Astrocyte (in vitro differentiated cells and primary cell): ENCODE measurements around the gene PTAFR. TPM values are rescaled to one million over a fixed set of nuclear protein-coding genes. Genes with fewer than 3 reads are reported as not detected.

ENCODE experiments used
- DNase-seq: peaks from one replicate; pipeline ENCODE4 v3.0.0-alpha.2; 2010; ENCODE audit warnings: low read depth
- FAIRE-seq: peaks from 2 replicates; lab custom pipeline; 2011; peaks lifted over from hg19 to GRCh38; lab: Jason Lieb, UNC
- H2AFZ ChIP-seq: 2 replicates; pipeline ENCODE4 v1.6.0; 2012; ENCODE audit warnings: low read depth, low read length, inconsistent platforms
- H3K27ac ChIP-seq: 2 replicates; pipeline ENCODE4 v1.5.1; 2011; ENCODE audit warnings: low read depth, low read length, inconsistent platforms
- H3K27me3 ChIP-seq: 2 replicates; pipeline ENCODE4 v1.6.0; 2011; ENCODE audit warnings: low read length, inconsistent platforms; ENCODE audit not compliant: insufficient read depth
- H3K36me3 ChIP-seq: 2 replicates; pipeline ENCODE4 v1.5.1; 2011; ENCODE audit warnings: low read length, inconsistent platforms; ENCODE audit not compliant: insufficient read depth
- H3K4me1 ChIP-seq: 2 replicates; pipeline ENCODE4 v1.5.1; 2011; ENCODE audit warnings: low read length, inconsistent platforms; ENCODE audit not compliant: insufficient read depth
- H3K4me2 ChIP-seq: 2 replicates; pipeline ENCODE4 v1.6.0; 2012; ENCODE audit warnings: low read length, inconsistent platforms
- H3K4me3 ChIP-seq: 2 replicates; pipeline ENCODE4 v1.5.1; 2011; ENCODE audit warnings: low read depth, mild to moderate bottlenecking, low read length, inconsistent platforms; ENCODE audit not compliant: insufficient read depth
- H3K79me2 ChIP-seq: 2 replicates; pipeline ENCODE4 v1.6.0; 2012; ENCODE audit warnings: mild to moderate bottlenecking, low read length, inconsistent platforms; ENCODE audit not compliant: insufficient read depth
- H3K9ac ChIP-seq: 2 replicates; pipeline ENCODE4 v1.6.0; 2012; ENCODE audit warnings: mild to moderate bottlenecking, low read length, inconsistent platforms
- H3K9me3 ChIP-seq: 2 replicates; pipeline ENCODE4 v1.5.1; 2012; ENCODE audit warnings: low read depth, mild to moderate bottlenecking, low read length, inconsistent platforms; ENCODE audit not compliant: insufficient read depth
- H4K20me1 ChIP-seq: 2 replicates; pipeline ENCODE4 v1.6.0; 2012; ENCODE audit warnings: low read length, inconsistent platforms; ENCODE audit not compliant: insufficient read depth
- H3K27ac Mint-ChIP-seq: one replicate; pipeline ENCODE4 v1.8.0; 2021; ENCODE audit warnings: mild to moderate bottlenecking, mixed read lengths; ENCODE audit not compliant: unreplicated experiment
- H3K27me3 Mint-ChIP-seq: one replicate; pipeline ENCODE4 v1.8.0; 2021; ENCODE audit warnings: low read depth, mixed read lengths; ENCODE audit not compliant: unreplicated experiment
- H3K36me3 Mint-ChIP-seq: one replicate; pipeline ENCODE4 v1.8.0; 2021; ENCODE audit warnings: low read depth, mixed read lengths; ENCODE audit not compliant: unreplicated experiment
- H3K4me1 Mint-ChIP-seq: one replicate; pipeline ENCODE4 v1.8.0; 2021; ENCODE audit warnings: low read depth, mixed read lengths; ENCODE audit not compliant: unreplicated experiment
- H3K4me3 Mint-ChIP-seq: one replicate; pipeline ENCODE4 v1.8.0; 2021; ENCODE audit warnings: mild to moderate bottlenecking, moderate library complexity, mixed read lengths; ENCODE audit not compliant: unreplicated experiment
- H3K9me3 Mint-ChIP-seq: one replicate; pipeline ENCODE4 v1.8.0; 2021; ENCODE audit warnings: mild to moderate bottlenecking, mixed read lengths; ENCODE audit not compliant: unreplicated experiment
- CTCF ChIP-seq: IDR thresholded peaks from 2 replicates; pipeline ENCODE4 v1.5.1; 2011; ENCODE audit warnings: low read depth, mild to moderate bottlenecking, inconsistent platforms, low read length, moderate library complexity; ENCODE audit not compliant: insufficient read depth
- EZH2 ChIP-seq: IDR thresholded peaks from 2 replicates; pipeline ENCODE4 v1.6.1; 2012; ENCODE audit warnings: mild to moderate bottlenecking, low read length, inconsistent platforms; ENCODE audit not compliant: insufficient read depth
- total RNA-seq: library from RNA; stranded (reverse); gene quantifications from 2 replicates; pipeline ENCODE4 v1.2.1, GENCODE V29; 2021

The PTAFR gene
- total RNA-seq, 1 donor from 2014 or later, result 0.32 TPM

GRCh38 chr1:28134651-28135207, 41.8 kb downstream of the PTAFR start:
- Mint-ChIP-seq H3K4me3 (no peak overlapping the region), H3K27me3 (peaks cover 4% of the 10 kb centered on the region), H3K9me3 (peaks cover 9% of the 10 kb centered on the region), H3K4me1 (peaks cover 5% of the 10 kb centered on the region), H3K27ac (no peak overlapping the region), H3K36me3 (no peaks in the 10 kb centered on the region)
- H3K79me2 ChIP-seq, result no peaks in the 10 kb centered on the region
- H3K27me3 ChIP-seq, result no peaks in the 10 kb centered on the region
- TF ChIP-seq CTCF (no peak), EZH2 (no peak)
- no peaks in the 10 kb centered on the region for H3K36me3 ChIP-seq
- H3K9me3 ChIP-seq, result no peaks in the 10 kb centered on the region
- H3K27ac ChIP-seq, result no peak overlapping the region
- H2AFZ ChIP-seq, result no peak overlapping the region
- H3K9ac ChIP-seq, result no peak overlapping the region
- H3K4me2 ChIP-seq, result no peak overlapping the region
- no peak for FAIRE-seq
- no peaks in the 10 kb centered on the region for H4K20me1 ChIP-seq
- no peak overlapping the region for H3K4me3 ChIP-seq
- no peaks in the 10 kb centered on the region for H3K4me1 ChIP-seq
- DNase-seq, result no peak

- Histone ChIP-seq H3K4me2 (no peak overlapping the region), H3K4me3 (no peak overlapping the region), H4K20me1 (no peaks in the 10 kb centered on the region), H3K9me3 (no peaks in the 10 kb centered on the region), H3K4me1 (peaks cover 7% of the 10 kb centered on the region), H2AFZ (no peak overlapping the region), H3K27ac (no peak overlapping the region), H3K36me3 (no peaks in the 10 kb centered on the region), H3K9ac (no peak overlapping the region), H3K27me3 (no peaks in the 10 kb centered on the region), H3K79me2 (no peaks in the 10 kb centered on the region)
- no peak overlapping the region for H3K27ac Mint-ChIP-seq
- TF ChIP-seq EZH2 (no peak), CTCF (no peak)
- no peak overlapping the region for H3K4me3 Mint-ChIP-seq
- H3K36me3 Mint-ChIP-seq, result no peaks in the 10 kb centered on the region
- no peak for FAIRE-seq
- H3K9me3 Mint-ChIP-seq, result peaks cover 7% of the 10 kb centered on the region
- H3K4me1 Mint-ChIP-seq, result peaks cover 9% of the 10 kb centered on the region
- H3K27me3 Mint-ChIP-seq, result peaks cover 5% of the 10 kb centered on the region
- DNase-seq, result no peak
These were observed 44.0 kb downstream of the PTAFR start for GRCh38 chr1:28132171-28133167.
